Cardiac fibroblast (primary cell): Measurements from ENCODE around the gene KLHL28.
"Not testable (repeated sequence)": the region's sequence is repeated elsewhere in the genome, so short reads cannot be mapped to it uniquely, and the experiment has no call there.

Experiments
- DNase-seq, 2 donors: peaks; one replicate each; pipeline versions ENCODE4 v3.0.0 to v3.0.0-alpha.2; 2010; ENCODE audit warnings: low read depth in 2 of 2
- H3K4me3 ChIP-seq, 2 donors: replicated peaks in 1 of 2; 1 replicate in 1 of 2; 2 replicates in 1 of 2; pipeline ENCODE4 v1.5.1; 2011; ENCODE audit warnings: low read depth in 2 of 2, low read length in 2 of 2, mild to moderate bottlenecking in 2 of 2, moderate library complexity in 1 of 2
- CTCF ChIP-seq: IDR thresholded peaks from one replicate; pipeline ENCODE4 v1.5.1; 2011; ENCODE audit warnings: low read depth, mild to moderate bottlenecking, low read length, inconsistent platforms

Gene KLHL28

GRCh38 chr14:44893535-44893934 lies 68.2 kb downstream of the KLHL28 start:
- DNase-seq: no peak
- TF ChIP-seq CTCF: no peak
- H3K4me3 ChIP-seq: no peak overlapping the region

GRCh38 chr14:44891726-44892372 lies 69.9 kb downstream of the KLHL28 start:
- DNase-seq: not testable (repeated sequence)

GRCh38 chr14:44889595-44890471 lies 71.9 kb downstream of the KLHL28 start:
- TF ChIP-seq CTCF: no peak
- no peak overlapping the region for H3K4me3 ChIP-seq
- no peak for DNase-seq

More at GRCh38 chr14:44891726-44892372, 69.9 kb downstream of the KLHL28 start:
- not testable (repeated sequence) for H3K4me3 ChIP-seq

- H3K4me3 ChIP-seq: no peak overlapping the region
- TF ChIP-seq CTCF: no peak
Measured at GRCh38 chr14:44887596-44887955, 74.2 kb downstream of the KLHL28 start.

GRCh38 chr14:44886860-44887595 lies 74.7 kb downstream of the KLHL28 start:
- no peak for DNase-seq

More at GRCh38 chr14:44887596-44887955, 74.2 kb downstream of the KLHL28 start:
- DNase-seq: no peak

GRCh38 chr14:44880791-44881190 lies 81.0 kb downstream of the KLHL28 start:
- H3K4me3 ChIP-seq: no peak overlapping the region
- no peak for DNase-seq
- TF ChIP-seq CTCF: no peak

More at GRCh38 chr14:44886860-44887595, 74.7 kb downstream of the KLHL28 start:
- no peak overlapping the region for H3K4me3 ChIP-seq
- no peak for TF ChIP-seq CTCF
